GM23338 (cell line): ENCODE measurements around the gene PYGB. TPM values are rescaled to one million over a fixed set of nuclear protein-coding genes. Genes with fewer than 3 reads are reported as not detected.

Source experiments
- ATAC-seq: fragments of 200-7000 bp; cut with Tn5 transposase; 3 replicates; pipeline ENCODE4 v1.9.1; 2020
- DNase-seq: peaks from one replicate; pipeline ENCODE4 v3.0.0-alpha.2; 2015; ENCODE audit warnings: low spot score
- H2AFZ ChIP-seq: fragments of 200-600 bp; sonication (generic); 2 replicates; pipeline ENCODE4 v1.8.0; 2016; ENCODE audit warnings: antibody characterized with exemption, mild to moderate bottlenecking, moderate library complexity
- H3F3A ChIP-seq: fragments of 200-600 bp; sonication (generic); replicated peaks from 2 replicates; pipeline ENCODE4 v1.8.0; 2017; ENCODE audit warnings: antibody characterized with exemption, mixed run types, low read depth
- H3K27ac ChIP-seq: fragments of 200-600 bp; sonication (generic); 2 replicates; pipeline ENCODE4 v1.6.1; 2016; ENCODE audit warnings: low read depth
- H3K27me3 ChIP-seq: fragments of 200-600 bp; sonication (generic); 2 replicates; pipeline ENCODE4 v1.8.0; 2016; ENCODE audit warnings: mild to moderate bottlenecking, mixed run types, moderate library complexity; ENCODE audit not compliant: insufficient read depth
- H3K36me3 ChIP-seq: fragments of 200-600 bp; sonication (generic); 2 replicates; pipeline ENCODE4 v1.8.0; 2016; ENCODE audit warnings: mild to moderate bottlenecking; ENCODE audit not compliant: insufficient read depth
- H3K4me1 ChIP-seq: fragments of 200-600 bp; sonication (generic); 2 replicates; pipeline ENCODE4 v1.8.0; 2016; ENCODE audit warnings: mild to moderate bottlenecking, moderate library complexity; ENCODE audit not compliant: insufficient read depth
- H3K4me2 ChIP-seq: fragments of 200-600 bp; sonication (generic); 2 replicates; pipeline ENCODE4 v1.7.1; 2017; ENCODE audit warnings: mixed run types
- H3K4me3 ChIP-seq: fragments of 200-600 bp; sonication (generic); 2 replicates; pipeline ENCODE4 v1.6.1; 2016; ENCODE audit warnings: mixed run types
- H3K79me2 ChIP-seq: fragments of 200-600 bp; sonication (generic); replicated peaks from 2 replicates; pipeline ENCODE4 v1.8.0; 2017; ENCODE audit warnings: mild to moderate bottlenecking; ENCODE audit not compliant: insufficient read depth
- H3K9me2 ChIP-seq: fragments of 200-600 bp; sonication (generic); 2 replicates; pipeline ENCODE4 v1.8.0; 2017; ENCODE audit not compliant: insufficient read depth
- H4K20me1 ChIP-seq: fragments of 200-600 bp; sonication (generic); replicated peaks from 2 replicates; pipeline ENCODE4 v1.8.0; 2017; ENCODE audit warnings: mild to moderate bottlenecking; ENCODE audit not compliant: insufficient read depth
- H3K27ac Mint-ChIP-seq: 2 replicates; pipeline ENCODE4 v1.8.0; 2020; ENCODE audit warnings: inconsistent platforms, mild to moderate bottlenecking, moderate library complexity, mixed read lengths
- H3K27me3 Mint-ChIP-seq: 3 replicates; pipeline ENCODE4 v1.8.0; 2022; ENCODE audit warnings: low read depth, mild to moderate bottlenecking, moderate library complexity, mixed read lengths, inconsistent platforms; ENCODE audit not compliant: insufficient read depth, poor library complexity
- H3K36me3 Mint-ChIP-seq: 3 replicates; pipeline ENCODE4 v1.8.0; 2021; ENCODE audit warnings: low read depth, mild to moderate bottlenecking, inconsistent platforms, moderate library complexity, mixed read lengths
- H3K4me1 Mint-ChIP-seq: 3 replicates; pipeline ENCODE4 v1.8.0; 2020; ENCODE audit warnings: mild to moderate bottlenecking, inconsistent platforms, mixed read lengths
- H3K4me3 Mint-ChIP-seq: 3 replicates; pipeline ENCODE4 v1.8.0; 2021; ENCODE audit warnings: moderate library complexity, mild to moderate bottlenecking, inconsistent platforms, mixed read lengths
- H3K9me3 Mint-ChIP-seq: 3 replicates; pipeline ENCODE4 v1.8.0; 2020; ENCODE audit warnings: moderate library complexity, mild to moderate bottlenecking, inconsistent platforms, mixed read lengths
- CREB1 ChIP-seq: fragments of 250-450 bp; sonication (Bioruptor Pico); IDR thresholded peaks from 2 replicates; pipeline ENCODE4 v1.5.0; 2020; ENCODE audit warnings: low read depth, mild to moderate bottlenecking, moderate library complexity
- JUNB ChIP-seq: IDR thresholded peaks from one replicate; pipeline ENCODE4 v1.6.1; 2016; ENCODE audit warnings: antibody characterized with exemption; ENCODE audit not compliant: unreplicated experiment
- NANOG ChIP-seq: IDR thresholded peaks from 2 replicates; pipeline ENCODE4 v1.6.1; 2016; ENCODE audit warnings: antibody characterized with exemption, borderline replicate concordance
- POLR2AphosphoS5 ChIP-seq: IDR thresholded peaks from 2 replicates; pipeline ENCODE4 v1.6.1; 2016; ENCODE audit warnings: antibody characterized with exemption, low read depth
- STAT1 ChIP-seq: IDR thresholded peaks from one replicate; pipeline ENCODE4 v1.6.1; 2016; ENCODE audit warnings: antibody characterized with exemption; ENCODE audit not compliant: unreplicated experiment
- ZNF331 ChIP-seq: fragments of 250-450 bp; sonication (Bioruptor Pico); IDR thresholded peaks from 2 replicates; pipeline ENCODE4 v1.5.0; 2020; ENCODE audit warnings: low read depth, mild to moderate bottlenecking, moderate library complexity
- polyA plus RNA-seq: library from polyadenylated mRNA; unstranded; fragments of >200 nt; fragmentation: Nextera tagmentation; extraction: Ambion mirVana; gene quantifications from 2 replicates; pipeline ENCODE4 v1.2.1, GENCODE V29; 2016
- total RNA-seq: library from RNA; depleted of rRNA; stranded (reverse); fragments of >200 nt; shearing (Covaris generic); gene quantifications from 2 replicates; pipeline ENCODE4 v1.2.3, GENCODE V29; 2014
- TF ChIP-seq, protein P1 (sequence below), 2 experiments: fragments of 200-600 bp in 1 of 2; sonication (generic) in 1 of 2; conservative IDR thresholded peaks; 2 replicates each; pipeline versions ENCODE4 v1.5.1 to v1.6.1; 2016 to 2017; ENCODE audit warnings: antibody characterized with exemption in 2 of 2, low read depth in 2 of 2, mild to moderate bottlenecking in 2 of 2, moderate library complexity in 1 of 2
- TF ChIP-seq, protein P2 (sequence below): IDR thresholded peaks from one replicate; pipeline ENCODE4 v1.6.1; 2018; ENCODE audit warnings: antibody characterized with exemption; ENCODE audit not compliant: unreplicated experiment
- TF ChIP-seq, protein P3 (sequence below): IDR thresholded peaks from 2 replicates; pipeline ENCODE4 v1.6.1; 2016; ENCODE audit warnings: antibody characterized with exemption

Gene PYGB
- total and polyA plus RNA-seq, 2 experiments from 2014 or later: 15.6 to 64.0 TPM

DNA sequence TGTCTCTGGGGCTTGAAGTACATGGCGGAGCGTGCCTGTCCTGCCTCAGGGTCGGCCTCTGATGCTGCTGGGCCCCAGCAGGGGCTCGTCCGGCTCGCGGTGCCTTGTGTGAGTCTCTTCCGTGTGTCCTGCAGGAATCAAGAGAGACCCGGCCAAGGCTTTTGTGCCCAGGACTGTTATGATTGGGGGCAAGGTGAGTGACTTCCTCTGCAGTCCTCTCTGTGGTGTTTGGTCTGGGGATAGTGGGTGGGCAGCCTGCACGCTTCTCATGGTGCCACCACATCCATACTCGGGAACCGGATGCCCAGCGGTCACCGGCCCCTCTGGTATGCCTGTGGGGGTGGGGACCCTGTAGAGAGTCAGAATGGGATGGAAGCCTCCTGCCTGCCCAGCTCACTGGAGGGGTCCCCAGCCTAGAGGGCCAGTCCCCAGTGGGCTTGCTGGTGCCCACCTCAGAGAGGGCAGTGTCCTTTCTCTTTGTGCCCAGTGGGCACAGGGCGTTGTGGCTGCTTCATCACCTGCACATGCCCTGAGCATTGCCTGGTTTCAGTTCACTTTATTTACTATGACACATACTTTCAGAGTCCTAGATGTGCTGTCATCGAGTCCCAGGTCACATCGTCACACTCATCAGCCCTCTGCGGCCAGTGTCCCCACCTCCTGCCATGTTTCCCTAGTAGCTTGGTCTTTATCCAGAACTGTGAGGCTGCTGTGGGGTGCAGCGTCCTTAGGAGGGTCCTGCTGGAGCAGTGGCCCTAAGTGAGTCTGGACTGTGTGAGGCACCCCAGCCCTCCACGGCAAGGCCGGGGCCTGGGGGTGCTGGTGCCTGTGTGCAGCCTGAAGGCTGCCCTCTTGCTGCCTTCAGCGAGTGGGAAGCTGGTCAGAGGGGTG lies 40.7 kb downstream of the PYGB start (continued):
- TF ChIP-seq, protein P1, sequence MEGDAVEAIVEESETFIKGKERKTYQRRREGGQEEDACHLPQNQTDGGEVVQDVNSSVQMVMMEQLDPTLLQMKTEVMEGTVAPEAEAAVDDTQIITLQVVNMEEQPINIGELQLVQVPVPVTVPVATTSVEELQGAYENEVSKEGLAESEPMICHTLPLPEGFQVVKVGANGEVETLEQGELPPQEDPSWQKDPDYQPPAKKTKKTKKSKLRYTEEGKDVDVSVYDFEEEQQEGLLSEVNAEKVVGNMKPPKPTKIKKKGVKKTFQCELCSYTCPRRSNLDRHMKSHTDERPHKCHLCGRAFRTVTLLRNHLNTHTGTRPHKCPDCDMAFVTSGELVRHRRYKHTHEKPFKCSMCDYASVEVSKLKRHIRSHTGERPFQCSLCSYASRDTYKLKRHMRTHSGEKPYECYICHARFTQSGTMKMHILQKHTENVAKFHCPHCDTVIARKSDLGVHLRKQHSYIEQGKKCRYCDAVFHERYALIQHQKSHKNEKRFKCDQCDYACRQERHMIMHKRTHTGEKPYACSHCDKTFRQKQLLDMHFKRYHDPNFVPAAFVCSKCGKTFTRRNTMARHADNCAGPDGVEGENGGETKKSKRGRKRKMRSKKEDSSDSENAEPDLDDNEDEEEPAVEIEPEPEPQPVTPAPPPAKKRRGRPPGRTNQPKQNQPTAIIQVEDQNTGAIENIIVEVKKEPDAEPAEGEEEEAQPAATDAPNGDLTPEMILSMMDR (conservative IDR thresholded peaks at IDR 0.05; ENCODE audit: low read depth in 2 of 2): no peak
- no peak for TF ChIP-seq ZNF331 (CRISPR knock-in tag)
- TF ChIP-seq POLR2AphosphoS5: no peak
- no peak for TF ChIP-seq CREB1
- TF ChIP-seq, protein P2, sequence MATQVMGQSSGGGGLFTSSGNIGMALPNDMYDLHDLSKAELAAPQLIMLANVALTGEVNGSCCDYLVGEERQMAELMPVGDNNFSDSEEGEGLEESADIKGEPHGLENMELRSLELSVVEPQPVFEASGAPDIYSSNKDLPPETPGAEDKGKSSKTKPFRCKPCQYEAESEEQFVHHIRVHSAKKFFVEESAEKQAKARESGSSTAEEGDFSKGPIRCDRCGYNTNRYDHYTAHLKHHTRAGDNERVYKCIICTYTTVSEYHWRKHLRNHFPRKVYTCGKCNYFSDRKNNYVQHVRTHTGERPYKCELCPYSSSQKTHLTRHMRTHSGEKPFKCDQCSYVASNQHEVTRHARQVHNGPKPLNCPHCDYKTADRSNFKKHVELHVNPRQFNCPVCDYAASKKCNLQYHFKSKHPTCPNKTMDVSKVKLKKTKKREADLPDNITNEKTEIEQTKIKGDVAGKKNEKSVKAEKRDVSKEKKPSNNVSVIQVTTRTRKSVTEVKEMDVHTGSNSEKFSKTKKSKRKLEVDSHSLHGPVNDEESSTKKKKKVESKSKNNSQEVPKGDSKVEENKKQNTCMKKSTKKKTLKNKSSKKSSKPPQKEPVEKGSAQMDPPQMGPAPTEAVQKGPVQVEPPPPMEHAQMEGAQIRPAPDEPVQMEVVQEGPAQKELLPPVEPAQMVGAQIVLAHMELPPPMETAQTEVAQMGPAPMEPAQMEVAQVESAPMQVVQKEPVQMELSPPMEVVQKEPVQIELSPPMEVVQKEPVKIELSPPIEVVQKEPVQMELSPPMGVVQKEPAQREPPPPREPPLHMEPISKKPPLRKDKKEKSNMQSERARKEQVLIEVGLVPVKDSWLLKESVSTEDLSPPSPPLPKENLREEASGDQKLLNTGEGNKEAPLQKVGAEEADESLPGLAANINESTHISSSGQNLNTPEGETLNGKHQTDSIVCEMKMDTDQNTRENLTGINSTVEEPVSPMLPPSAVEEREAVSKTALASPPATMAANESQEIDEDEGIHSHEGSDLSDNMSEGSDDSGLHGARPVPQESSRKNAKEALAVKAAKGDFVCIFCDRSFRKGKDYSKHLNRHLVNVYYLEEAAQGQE: no peak
- TF ChIP-seq, protein P3, sequence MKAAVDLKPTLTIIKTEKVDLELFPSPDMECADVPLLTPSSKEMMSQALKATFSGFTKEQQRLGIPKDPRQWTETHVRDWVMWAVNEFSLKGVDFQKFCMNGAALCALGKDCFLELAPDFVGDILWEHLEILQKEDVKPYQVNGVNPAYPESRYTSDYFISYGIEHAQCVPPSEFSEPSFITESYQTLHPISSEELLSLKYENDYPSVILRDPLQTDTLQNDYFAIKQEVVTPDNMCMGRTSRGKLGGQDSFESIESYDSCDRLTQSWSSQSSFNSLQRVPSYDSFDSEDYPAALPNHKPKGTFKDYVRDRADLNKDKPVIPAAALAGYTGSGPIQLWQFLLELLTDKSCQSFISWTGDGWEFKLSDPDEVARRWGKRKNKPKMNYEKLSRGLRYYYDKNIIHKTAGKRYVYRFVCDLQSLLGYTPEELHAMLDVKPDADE: no peak
- no peak for TF ChIP-seq NANOG
- TF ChIP-seq JUNB: no peak

DNA sequence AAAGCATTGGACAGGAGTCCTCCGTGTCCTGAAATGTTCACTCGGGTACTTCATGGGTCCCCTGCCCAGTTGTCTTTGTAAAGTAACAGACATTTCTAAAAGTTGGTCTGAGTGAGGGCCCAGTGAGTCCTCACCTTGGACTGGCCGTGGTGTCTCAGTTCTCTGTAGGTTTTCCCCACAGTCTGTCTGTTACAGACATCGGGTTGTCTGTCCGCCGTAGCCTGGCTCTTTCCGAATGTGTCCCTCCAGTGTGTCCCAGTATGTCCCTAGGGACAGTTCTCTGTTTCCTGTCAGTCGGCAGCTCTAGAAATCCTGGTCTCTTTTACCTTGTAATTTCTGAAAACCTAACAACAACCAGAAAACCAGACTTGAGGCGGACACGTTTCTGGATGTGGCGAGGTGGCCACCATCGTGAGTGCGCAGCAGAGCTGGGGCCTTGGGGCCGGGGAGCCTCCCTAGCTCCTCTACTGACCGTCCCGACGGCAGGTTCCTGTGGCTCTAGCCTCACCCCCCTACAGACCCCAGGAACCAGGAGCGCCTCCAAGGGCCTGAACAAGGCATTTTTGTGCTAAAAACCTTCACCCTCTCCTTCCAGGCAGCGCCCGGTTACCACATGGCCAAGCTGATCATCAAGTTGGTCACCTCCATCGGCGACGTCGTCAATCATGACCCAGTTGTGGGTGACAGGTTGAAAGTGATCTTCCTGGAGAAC lies 42.2 kb downstream of the PYGB start:
- Mint-ChIP-seq H3K27me3 (peaks cover 24% of the 10 kb centered on the region), H3K4me1 (peaks cover 14% of the 10 kb centered on the region), H3K27ac (peak overlapping the region; percentile 70), H3K4me3 (no peak overlapping the region), H3K9me3 (no peaks in the 10 kb centered on the region; the same call in 1 of the 3 replicates), H3K36me3 (peaks cover 45% of the 10 kb centered on the region)
- Histone ChIP-seq H4K20me1 (0 out of 2 replicates have a peak, but pooled peaks cover 3% of the 10 kb centered on the region), H2AFZ (no peak overlapping the region), H3K4me1 (peaks cover 5% of the 10 kb centered on the region; the same call in 1 of the 2 replicates), H3K4me2 (no peak overlapping the region), H3K4me3 (no peak overlapping the region), H3K36me3 (no peaks in the 10 kb centered on the region; the same call in 1 of the 2 replicates), H3K9me2 (no peaks in the 10 kb centered on the region), H3K27me3 (no peaks in the 10 kb centered on the region), H3F3A (peaks cover 4% of the 10 kb centered on the region; the same call in 1 of the 2 replicates), H3K27ac (no peak overlapping the region), H3K79me2 (no peaks in the 10 kb centered on the region)
- ATAC-seq (no peak), DNase-seq (peak; percentile 33)
- TF ChIP-seq, protein P1 (conservative IDR thresholded peaks at IDR 0.05; ENCODE audit: low read depth in 2 of 2): 0 out of 4 replicates have a peak, but pooled peaks of 1 of the 2 experiments have one; percentile 22
- TF ChIP-seq STAT1: no peak
